OCI-LY1 (cell line): ENCODE data around the gene STMN1.

ENCODE experiments used
- H2AFZ ChIP-seq: fragments of 200-600 bp; sonication (generic), shearing (Covaris generic); 2 replicates; pipeline ENCODE4 v1.6.0; 2014; ENCODE audit warnings: antibody characterized with exemption, mild to moderate bottlenecking, low read length
- H3F3A ChIP-seq: fragments of 200-600 bp; sonication (generic), shearing (Covaris generic); 2 replicates; pipeline ENCODE4 v1.6.0; 2014; ENCODE audit warnings: mild to moderate bottlenecking, antibody characterized with exemption, low read length, moderate library complexity; ENCODE audit not compliant: insufficient read depth
- H3K27ac ChIP-seq: fragments of 200-600 bp; sonication (generic); 2 replicates; pipeline ENCODE4 v1.5.1; 2014; ENCODE audit warnings: low read length, mixed run types, mild to moderate bottlenecking, low read depth; ENCODE audit not compliant: poor library complexity, severe bottlenecking
- H3K27me3 ChIP-seq: fragments of 200-600 bp; sonication (generic); 2 replicates; pipeline ENCODE4 v1.6.0; 2014; ENCODE audit warnings: antibody characterized with exemption, mild to moderate bottlenecking, low read length, moderate library complexity; ENCODE audit not compliant: insufficient read depth
- H3K36me3 ChIP-seq: fragments of 200-600 bp; sonication (generic); 2 replicates; pipeline ENCODE4 v1.6.1; 2014; ENCODE audit warnings: mild to moderate bottlenecking, antibody characterized with exemption, low read length, moderate library complexity, mixed read lengths; ENCODE audit not compliant: insufficient read depth
- H3K4me1 ChIP-seq: fragments of 200-600 bp; sonication (generic); 2 replicates; pipeline ENCODE4 v1.5.1; 2014; ENCODE audit warnings: mild to moderate bottlenecking, low read length, moderate library complexity; ENCODE audit not compliant: insufficient read depth, severe bottlenecking
- H3K4me2 ChIP-seq: fragments of 200-600 bp; sonication (generic), shearing (Covaris generic); 2 replicates; pipeline ENCODE4 v1.6.1; 2014; ENCODE audit warnings: low read length
- H3K4me3 ChIP-seq: fragments of 200-600 bp; sonication (generic); 2 replicates; pipeline ENCODE4 v1.5.1; 2014; ENCODE audit warnings: low read length, low read depth, mild to moderate bottlenecking, mixed read lengths; ENCODE audit not compliant: poor library complexity, severe bottlenecking
- H3K79me2 ChIP-seq: fragments of 200-600 bp; shearing (Covaris generic); 2 replicates; pipeline ENCODE4 v1.6.1; 2016; ENCODE audit warnings: mixed run types, low read length, mixed read lengths; ENCODE audit not compliant: insufficient read depth
- H3K9ac ChIP-seq: fragments of 200-600 bp; sonication (generic), shearing (Covaris generic); 2 replicates; pipeline ENCODE4 v1.6.1; 2014; ENCODE audit warnings: mild to moderate bottlenecking, low read length, mixed read lengths
- H3K9me2 ChIP-seq: fragments of 200-600 bp; sonication (generic), shearing (Covaris generic); 2 replicates; pipeline ENCODE4 v1.6.1; 2014; ENCODE audit warnings: low read depth, mild to moderate bottlenecking, low read length, mixed read lengths
- H3K9me3 ChIP-seq: fragments of 200-600 bp; shearing (Covaris generic); 2 replicates; pipeline ENCODE4 v1.6.1; 2014; ENCODE audit warnings: low read length, mixed read lengths
- H4K20me1 ChIP-seq: fragments of 200-600 bp; sonication (generic), shearing (Covaris generic); 2 replicates; pipeline ENCODE4 v1.6.0; 2016; ENCODE audit warnings: mild to moderate bottlenecking, low read length; ENCODE audit not compliant: insufficient read depth
- CTCF ChIP-seq: fragments of 200-600 bp; sonication (generic), shearing (Covaris generic); IDR thresholded peaks from 2 replicates; pipeline ENCODE4 v1.5.1; 2017; ENCODE audit warnings: mild to moderate bottlenecking, antibody characterized with exemption, low read length, moderate library complexity, mixed read lengths
- EZH2 ChIP-seq: fragments of 200-600 bp; sonication (generic), shearing (Covaris generic); IDR thresholded peaks from 2 replicates; pipeline ENCODE4 v1.8.0; 2017; ENCODE audit warnings: borderline replicate concordance, mixed run types, mild to moderate bottlenecking, antibody characterized with exemption, low read length, moderate library complexity, mixed read lengths

The STMN1 gene

GRCh38 chr1:25881266-25881665, 25.0 kb downstream of the STMN1 start:
- H3K9ac ChIP-seq = no peak overlapping the region
- no peaks in the 10 kb centered on the region for H3K4me1 ChIP-seq
- H3F3A ChIP-seq = no peaks in the 10 kb centered on the region
- no peak overlapping the region for H3K27ac ChIP-seq
- no peak overlapping the region for H3K4me3 ChIP-seq
- H3K9me3 ChIP-seq = no peaks in the 10 kb centered on the region
- no peaks in the 10 kb centered on the region; the same call in 1 of the 2 replicates for H3K36me3 ChIP-seq
- no peaks in the 10 kb centered on the region for H3K27me3 ChIP-seq
- TF ChIP-seq EZH2 (no peak), CTCF (no peak)
- no peaks in the 10 kb centered on the region for H4K20me1 ChIP-seq
- H3K79me2 ChIP-seq = no peaks in the 10 kb centered on the region
- no peak overlapping the region for H2AFZ ChIP-seq
- no peaks in the 10 kb centered on the region for H3K9me2 ChIP-seq
- H3K4me2 ChIP-seq = no peak overlapping the region

GRCh38 chr1:25880518-25880917, 25.7 kb downstream of the STMN1 start:
- H3K4me2 ChIP-seq = no peak overlapping the region
- TF ChIP-seq EZH2 (no peak), CTCF (no peak)

DNA sequence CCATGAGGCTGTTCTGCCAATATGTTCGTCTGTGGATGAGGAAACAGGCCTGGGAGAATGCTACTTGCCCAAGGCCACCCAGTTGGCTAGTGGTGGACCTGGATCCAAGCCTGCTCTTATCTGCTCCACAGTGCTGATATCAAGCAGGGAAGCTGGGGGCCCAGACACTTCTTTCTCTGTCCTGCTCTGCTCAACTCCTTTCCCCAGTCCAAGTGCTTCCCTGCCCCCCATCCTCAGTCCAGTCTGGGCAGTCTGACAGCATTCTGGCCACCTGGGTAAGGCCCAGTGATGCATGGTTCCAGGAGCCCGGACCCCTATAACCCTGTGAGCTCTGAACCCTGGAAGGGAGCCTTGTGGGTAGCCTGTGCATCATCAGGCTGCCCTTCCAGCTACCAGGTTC, 26.5 kb downstream of the STMN1 start:
- peaks cover 11% of the 10 kb centered on the region for H3K4me1 ChIP-seq
- H3K36me3 ChIP-seq = no peaks in the 10 kb centered on the region; the same call in 1 of the 2 replicates
- H3K79me2 ChIP-seq = no peaks in the 10 kb centered on the region
- no peaks in the 10 kb centered on the region for H3K27me3 ChIP-seq
- no peaks in the 10 kb centered on the region for H4K20me1 ChIP-seq
- no peak overlapping the region for H3K27ac ChIP-seq
- H3K4me2 ChIP-seq = no peak overlapping the region
- H3F3A ChIP-seq = no peaks in the 10 kb centered on the region
- no peaks in the 10 kb centered on the region for H3K9me2 ChIP-seq
- H2AFZ ChIP-seq = no peak overlapping the region
- H3K4me3 ChIP-seq = no peak overlapping the region
- TF ChIP-seq EZH2 = no peak
- no peaks in the 10 kb centered on the region for H3K9me3 ChIP-seq
- no peak overlapping the region for H3K9ac ChIP-seq

More at GRCh38 chr1:25880518-25880917, 25.7 kb downstream of the STMN1 start:
- Histone ChIP-seq H2AFZ (no peak overlapping the region), H3K9ac (no peak overlapping the region), H3K9me2 (no peaks in the 10 kb centered on the region), H4K20me1 (no peaks in the 10 kb centered on the region), H3F3A (no peaks in the 10 kb centered on the region), H3K27ac (no peak overlapping the region), H3K4me3 (no peak overlapping the region), H3K79me2 (no peaks in the 10 kb centered on the region), H3K9me3 (no peaks in the 10 kb centered on the region), H3K36me3 (no peaks in the 10 kb centered on the region; the same call in 1 of the 2 replicates), H3K4me1 (peaks cover 4% of the 10 kb centered on the region), H3K27me3 (no peaks in the 10 kb centered on the region)

DNA sequence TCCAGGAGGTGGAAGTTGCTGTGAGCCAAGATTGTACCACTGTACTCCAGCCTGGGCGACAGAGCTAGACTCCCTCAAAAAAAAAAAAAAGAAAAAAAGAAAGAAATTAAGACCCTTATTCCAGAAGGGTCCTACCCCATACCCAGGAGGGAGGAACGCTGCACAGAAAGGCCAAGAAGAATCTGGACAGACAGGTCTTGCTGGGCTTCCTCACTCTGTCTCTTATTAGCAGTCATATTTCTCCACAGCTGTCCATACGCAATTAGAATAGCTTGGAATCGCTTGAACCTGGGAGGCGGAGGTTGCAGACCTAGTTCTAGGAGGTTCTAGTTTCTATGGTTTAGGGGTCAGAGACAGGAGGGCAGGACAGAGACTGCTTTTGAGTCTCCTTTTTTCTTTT, 27.5 kb downstream of the STMN1 start:
- Histone ChIP-seq H3K4me2 (no peak overlapping the region), H3K9me2 (no peaks in the 10 kb centered on the region), H3K79me2 (no peaks in the 10 kb centered on the region), H3F3A (no peaks in the 10 kb centered on the region), H3K4me1 (peaks cover 15% of the 10 kb centered on the region), H2AFZ (no peak overlapping the region), H3K36me3 (no peaks in the 10 kb centered on the region), H3K4me3 (no peak overlapping the region), H4K20me1 (no peaks in the 10 kb centered on the region), H3K27ac (no peak overlapping the region), H3K27me3 (no peaks in the 10 kb centered on the region), H3K9ac (no peak overlapping the region), H3K9me3 (no peaks in the 10 kb centered on the region)
- TF ChIP-seq CTCF = no peak
- TF ChIP-seq EZH2 = no peak
